ENCODE results near the gene MFN2. TPM values are rescaled to one million over a fixed set of nuclear protein-coding genes. Genes with fewer than 3 reads are reported as not detected.

Gene MFN2
- total RNA-seq, 6 donors from 2014 or later, result 40.9 to 80.6 (median 71.0) TPM

DNA sequence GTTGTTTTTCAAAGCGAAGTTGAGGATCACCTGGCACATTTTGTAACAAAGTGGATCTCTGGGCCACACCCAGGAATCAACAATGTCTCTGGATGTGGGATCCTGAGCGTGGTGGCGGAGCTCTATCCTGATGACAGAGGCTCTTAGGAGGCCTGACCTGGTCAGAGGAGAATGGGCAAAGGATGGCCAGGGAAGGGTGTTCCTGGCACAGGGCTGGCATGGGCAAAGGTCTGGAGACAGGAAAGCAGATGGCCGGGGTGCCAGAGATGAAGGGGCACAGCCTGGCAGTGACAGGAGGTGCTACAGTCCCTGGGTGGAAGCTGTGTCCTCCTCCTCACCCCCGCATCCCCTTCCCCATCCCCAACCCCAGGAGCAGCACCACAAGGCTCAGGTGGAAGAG lies 20.0 kb upstream of the MFN2 start:
- Histone ChIP-seq H3K27me3 (no peaks in the 10 kb centered on the region), H3K4me1 (peaks cover 0 to 9% (median 8%) of the 10 kb centered on the region in 4 donors), H3K36me3 (peaks cover 0 to 84% (median 57%) of the 10 kb centered on the region in 4 donors), H3K27ac (peak overlapping the region in 3 of 4 donors; percentile 39 to 74 (median 64)), H3K4me3 (no peak overlapping the region), H3K9me3 (no peaks in the 10 kb centered on the region)
- no peak for DNase-seq
- TF ChIP-seq CTCF (IDR thresholded peaks at IDR 0.05) (no peak), EP300 (IDR thresholded peaks at IDR 0.05) (no peak), POLR2A (IDR thresholded peaks at IDR 0.05) (no peak), POLR2AphosphoS5 (IDR thresholded peaks at IDR 0.05) (no peak)
- 91 to 96% methylated on average over 4 to 5 of the region's 5 CpGs for WGBS, 2 donors
- no peak for ATAC-seq (ENCODE audit: low FRiP score in 2 of 2)

DNA sequence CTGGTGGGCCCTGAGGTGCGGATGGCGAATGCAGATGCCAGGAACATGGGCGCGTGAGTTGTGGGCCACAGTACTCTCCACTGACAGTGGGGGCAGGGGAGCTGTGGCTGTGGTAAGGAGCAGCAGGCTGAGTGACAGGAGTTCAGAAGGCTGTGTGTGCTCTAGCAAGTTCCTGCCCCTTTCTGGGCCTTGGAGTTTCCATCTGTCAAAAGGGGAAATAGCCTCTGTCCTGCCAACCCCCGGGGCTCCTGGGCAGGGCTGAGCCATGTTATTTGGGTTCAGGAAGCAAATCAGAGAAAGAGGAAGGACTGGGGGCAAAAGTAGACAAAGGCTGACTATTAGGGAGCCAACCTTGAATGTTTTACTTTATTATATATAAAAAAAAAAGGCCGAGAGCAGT lies 19.5 kb upstream of the MFN2 start:
- peak in 1 of 2 donors; percentile 68 for DNase-seq
- WGBS, 2 donors, result 40 to 79% methylated on average over 2 to 6 of the region's 6 CpGs

DNA sequence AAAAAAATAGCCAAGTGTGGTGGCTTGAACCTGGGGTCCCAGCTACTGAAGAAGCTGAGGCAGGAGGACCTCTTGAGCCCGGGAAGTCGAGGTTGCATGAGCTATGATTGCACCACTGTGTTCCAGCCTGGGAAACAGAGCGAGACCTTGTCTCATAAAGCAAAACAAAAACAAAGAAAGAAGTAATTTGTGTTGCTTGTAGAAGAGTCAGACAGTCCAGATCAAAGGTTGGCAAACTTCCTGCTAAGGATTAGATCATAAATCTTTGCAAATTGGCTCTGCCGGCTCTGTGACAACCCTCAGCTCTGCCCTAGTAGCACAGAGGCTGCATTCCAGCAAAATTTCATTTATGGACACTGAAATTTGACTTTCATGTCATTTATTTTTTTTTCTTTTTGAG lies 19.0 kb upstream of the MFN2 start:
- Histone ChIP-seq H3K27ac (peak overlapping the region; percentile 39 to 74 (median 60)), H3K36me3 (peaks cover 0 to 85% (median 60%) of the 10 kb centered on the region in 4 donors), H3K4me3 (no peak overlapping the region), H3K27me3 (no peaks in the 10 kb centered on the region), H3K4me1 (peaks cover 0 to 9% (median 8%) of the 10 kb centered on the region in 4 donors), H3K9me3 (no peaks in the 10 kb centered on the region)
- TF ChIP-seq CTCF (IDR thresholded peaks at IDR 0.05) (no peak), POLR2A (IDR thresholded peaks at IDR 0.05) (no peak), POLR2AphosphoS5 (IDR thresholded peaks at IDR 0.05) (no peak), EP300 (IDR thresholded peaks at IDR 0.05) (no peak)
- ATAC-seq (ENCODE audit: low FRiP score in 2 of 2), result peak in 1 of 2 donors; percentile 40
- DNase-seq, result no peak
- WGBS, 2 donors, result 39 to 43% methylated on average over 4 of the region's 4 CpGs

More for the DNA sequence above, 19.5 kb upstream of the MFN2 start:
- Histone ChIP-seq H3K36me3 (peaks cover 0 to 85% (median 59%) of the 10 kb centered on the region in 4 donors), H3K27ac (peak overlapping the region; percentile 39 to 74 (median 60)), H3K9me3 (no peaks in the 10 kb centered on the region), H3K27me3 (no peaks in the 10 kb centered on the region), H3K4me3 (no peak overlapping the region), H3K4me1 (peaks cover 0 to 9% (median 8%) of the 10 kb centered on the region in 4 donors)
- TF ChIP-seq POLR2A (IDR thresholded peaks at IDR 0.05) (no peak), POLR2AphosphoS5 (IDR thresholded peaks at IDR 0.05) (no peak), EP300 (IDR thresholded peaks at IDR 0.05) (no peak), CTCF (IDR thresholded peaks at IDR 0.05) (no peak)
- ATAC-seq (ENCODE audit: low FRiP score in 2 of 2), result peak in 1 of 2 donors; percentile 80

DNA sequence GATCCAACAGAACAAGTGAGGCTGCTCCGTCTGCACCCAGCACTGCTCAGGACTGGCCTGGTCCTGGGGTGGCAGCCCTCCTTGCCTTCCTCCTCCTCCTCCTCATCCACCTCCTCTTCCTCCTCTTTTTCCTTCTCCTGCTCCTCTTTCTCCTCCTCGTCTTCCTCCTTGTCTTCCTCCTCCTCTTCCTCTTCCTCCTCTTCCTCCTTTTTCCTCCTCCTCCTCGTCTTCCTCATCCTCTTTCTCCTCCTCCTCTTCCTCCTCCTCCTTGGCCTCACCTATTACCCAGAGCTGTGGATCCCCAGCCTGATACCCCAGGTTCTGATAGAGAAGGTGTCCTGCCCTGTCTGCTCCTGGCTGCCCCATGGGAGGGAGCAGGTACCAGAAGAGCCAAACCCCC lies 16.6 kb upstream of the MFN2 start:
- peaks cover 0 to 79% (median 44%) of the 10 kb centered on the region in 4 donors for H3K36me3 ChIP-seq
- TF ChIP-seq EP300 (IDR thresholded peaks at IDR 0.05), result no peak
- no peak for TF ChIP-seq CTCF (IDR thresholded peaks at IDR 0.05)
- no peak for TF ChIP-seq POLR2A (IDR thresholded peaks at IDR 0.05)
- no peak for TF ChIP-seq POLR2AphosphoS5 (IDR thresholded peaks at IDR 0.05)
- WGBS, 2 donors, result 74 to 75% methylated on average over 3 of the region's 3 CpGs

GRCh38 chr1:11964656-11965055 lies 15.6 kb upstream of the MFN2 start:
- H3K27ac ChIP-seq, result no peak overlapping the region
- H3K27me3 ChIP-seq, result no peaks in the 10 kb centered on the region
- WGBS, 2 donors, result 89 to 91% methylated on average over 9 to 10 of the region's 12 CpGs
- H3K9me3 ChIP-seq, result no peaks in the 10 kb centered on the region
- peaks cover 0 to 9% (median 8%) of the 10 kb centered on the region in 4 donors for H3K4me1 ChIP-seq
- no peak for ATAC-seq (ENCODE audit: low FRiP score in 2 of 2)
- TF ChIP-seq POLR2AphosphoS5 (IDR thresholded peaks at IDR 0.05), result no peak
- no peak for TF ChIP-seq CTCF (IDR thresholded peaks at IDR 0.05)
- no peak for TF ChIP-seq POLR2A (IDR thresholded peaks at IDR 0.05)
- no peak for TF ChIP-seq EP300 (IDR thresholded peaks at IDR 0.05)
- H3K4me3 ChIP-seq, result no peak overlapping the region
- no peak for DNase-seq
- peaks cover 0 to 79% (median 41%) of the 10 kb centered on the region in 4 donors for H3K36me3 ChIP-seq

More for the DNA sequence above, 16.6 kb upstream of the MFN2 start:
- H3K9me3 ChIP-seq, result no peaks in the 10 kb centered on the region
- no peak overlapping the region for H3K4me3 ChIP-seq
- no peak overlapping the region for H3K27ac ChIP-seq
- H3K4me1 ChIP-seq, result peaks cover 0 to 9% (median 8%) of the 10 kb centered on the region in 4 donors
- no peak for ATAC-seq (ENCODE audit: low FRiP score in 2 of 2)
- DNase-seq, result no peak
- H3K27me3 ChIP-seq, result no peaks in the 10 kb centered on the region
